HepG2 (cell line): ENCODE measurements around the gene MMP24OS.

ENCODE experiments used
- EZH2 ChIP-seq: conservative IDR thresholded peaks from 2 replicates; pipeline ENCODE4 v1.6.1; 2012; ENCODE audit warnings: mild to moderate bottlenecking, low read depth, low read length, moderate library complexity
- NR3C1 ChIP-seq: sonication (generic); formaldehyde crosslinking; IDR thresholded peaks from 2 replicates; pipeline ENCODE4 v1.4.0; 2020; ENCODE audit warnings: missing genetic modification reagents
- POLR2A ChIP-seq, 2 experiments: IDR thresholded peaks; 2 replicates each; pipeline ENCODE4 v1.6.1; 2011; ENCODE audit warnings: low read depth in 2 of 2, low read length in 2 of 2, mild to moderate bottlenecking in 1 of 2, moderate library complexity in 1 of 2; ENCODE audit not compliant: insufficient read depth in 1 of 2
- ZFP1 ChIP-seq: IDR thresholded peaks from 2 replicates; pipeline ENCODE4 v1.6.1; 2016
- ZFP36L1 ChIP-seq: sonication (generic); formaldehyde crosslinking; IDR thresholded peaks from 2 replicates; pipeline ENCODE4 v1.8.0; 2022; ENCODE audit warnings: mild to moderate bottlenecking, missing genetic modification reagents, moderate library complexity
- ZNF431 ChIP-seq: sonication (generic); formaldehyde crosslinking; IDR thresholded peaks from 2 replicates; pipeline ENCODE4 v1.9.0; 2022; ENCODE audit warnings: missing genetic modification reagents, low read depth, mild to moderate bottlenecking, borderline replicate concordance
- ZNF543 ChIP-seq: sonication (generic); formaldehyde crosslinking; IDR thresholded peaks from 2 replicates; pipeline ENCODE4 v1.4.0; 2020; ENCODE audit warnings: mild to moderate bottlenecking, missing genetic modification reagents
- ZNF788 ChIP-seq: sonication (generic); formaldehyde crosslinking; IDR thresholded peaks from 2 replicates; pipeline ENCODE4 v1.5.0; 2020; ENCODE audit warnings: mild to moderate bottlenecking, missing genetic modification reagents, borderline replicate concordance
- ZSCAN29 ChIP-seq: sonication (generic); formaldehyde crosslinking; conservative IDR thresholded peaks from 2 replicates; pipeline ENCODE4 v1.4.0; 2020; ENCODE audit warnings: mild to moderate bottlenecking, missing genetic modification reagents
- TF ChIP-seq, protein P1 (sequence below): sonication (generic); formaldehyde crosslinking; IDR thresholded peaks from 2 replicates; pipeline ENCODE4 v1.4.0; 2020; ENCODE audit warnings: missing genetic modification reagents, borderline replicate concordance

GRCh38 chr20:35264755-35265154 lies 13.2 kb downstream of the MMP24OS start:
- TF ChIP-seq ZNF788 (no peak; the same call in 1 of the 2 replicates), NR3C1 (CRISPR knock-in tag) (no peak), EZH2 (no peak), ZFP36L1 (CRISPR knock-in tag) (no peak), ZNF431 (CRISPR knock-in tag) (no peak), ZNF543 (CRISPR knock-in tag) (no peak), ZFP1 (CRISPR knock-in tag) (no peak), ZSCAN29 (CRISPR knock-in tag) (no peak), POLR2A (IDR thresholded peaks at IDR 0.05; ENCODE audit: insufficient read depth in 1 of 2, low read depth in 2 of 2, low read length in 2 of 2) (no peak)
- TF ChIP-seq, protein P1, sequence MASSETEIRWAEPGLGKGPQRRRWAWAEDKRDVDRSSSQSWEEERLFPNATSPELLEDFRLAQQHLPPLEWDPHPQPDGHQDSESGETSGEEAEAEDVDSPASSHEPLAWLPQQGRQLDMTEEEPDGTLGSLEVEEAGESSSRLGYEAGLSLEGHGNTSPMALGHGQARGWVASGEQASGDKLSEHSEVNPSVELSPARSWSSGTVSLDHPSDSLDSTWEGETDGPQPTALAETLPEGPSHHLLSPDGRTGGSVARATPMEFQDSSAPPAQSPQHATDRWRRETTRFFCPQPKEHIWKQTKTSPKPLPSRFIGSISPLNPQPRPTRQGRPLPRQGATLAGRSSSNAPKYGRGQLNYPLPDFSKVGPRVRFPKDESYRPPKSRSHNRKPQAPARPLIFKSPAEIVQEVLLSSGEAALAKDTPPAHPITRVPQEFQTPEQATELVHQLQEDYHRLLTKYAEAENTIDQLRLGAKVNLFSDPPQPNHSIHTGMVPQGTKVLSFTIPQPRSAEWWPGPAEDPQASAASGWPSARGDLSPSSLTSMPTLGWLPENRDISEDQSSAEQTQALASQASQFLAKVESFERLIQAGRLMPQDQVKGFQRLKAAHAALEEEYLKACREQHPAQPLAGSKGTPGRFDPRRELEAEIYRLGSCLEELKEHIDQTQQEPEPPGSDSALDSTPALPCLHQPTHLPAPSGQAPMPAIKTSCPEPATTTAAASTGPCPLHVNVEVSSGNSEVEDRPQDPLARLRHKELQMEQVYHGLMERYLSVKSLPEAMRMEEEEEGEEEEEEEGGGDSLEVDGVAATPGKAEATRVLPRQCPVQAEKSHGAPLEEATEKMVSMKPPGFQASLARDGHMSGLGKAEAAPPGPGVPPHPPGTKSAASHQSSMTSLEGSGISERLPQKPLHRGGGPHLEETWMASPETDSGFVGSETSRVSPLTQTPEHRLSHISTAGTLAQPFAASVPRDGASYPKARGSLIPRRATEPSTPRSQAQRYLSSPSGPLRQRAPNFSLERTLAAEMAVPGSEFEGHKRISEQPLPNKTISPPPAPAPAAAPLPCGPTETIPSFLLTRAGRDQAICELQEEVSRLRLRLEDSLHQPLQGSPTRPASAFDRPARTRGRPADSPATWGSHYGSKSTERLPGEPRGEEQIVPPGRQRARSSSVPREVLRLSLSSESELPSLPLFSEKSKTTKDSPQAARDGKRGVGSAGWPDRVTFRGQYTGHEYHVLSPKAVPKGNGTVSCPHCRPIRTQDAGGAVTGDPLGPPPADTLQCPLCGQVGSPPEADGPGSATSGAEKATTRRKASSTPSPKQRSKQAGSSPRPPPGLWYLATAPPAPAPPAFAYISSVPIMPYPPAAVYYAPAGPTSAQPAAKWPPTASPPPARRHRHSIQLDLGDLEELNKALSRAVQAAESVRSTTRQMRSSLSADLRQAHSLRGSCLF (CRISPR knock-in tag) = no peak
